NCI-H446 treated with DMSO at 0.1 percent for 48 hours (cell line): ENCODE data around the gene SIVA1.
A peak's percentile ranks its signal among the peaks of the same experiment; 100 is the strongest.
"Not testable (repeated sequence)": the region's sequence is repeated elsewhere in the genome, so short reads cannot be mapped to it uniquely, and the experiment has no call there.

Experiments
- DNase-seq: peaks from one replicate; lab custom pipeline; 2025; lab: John Stamatoyannopoulos, UW

The SIVA1 gene

GRCh38 chr14:104734991-104735779 is 17.8 kb upstream of the SIVA1 start:
- no peak for DNase-seq

DNA sequence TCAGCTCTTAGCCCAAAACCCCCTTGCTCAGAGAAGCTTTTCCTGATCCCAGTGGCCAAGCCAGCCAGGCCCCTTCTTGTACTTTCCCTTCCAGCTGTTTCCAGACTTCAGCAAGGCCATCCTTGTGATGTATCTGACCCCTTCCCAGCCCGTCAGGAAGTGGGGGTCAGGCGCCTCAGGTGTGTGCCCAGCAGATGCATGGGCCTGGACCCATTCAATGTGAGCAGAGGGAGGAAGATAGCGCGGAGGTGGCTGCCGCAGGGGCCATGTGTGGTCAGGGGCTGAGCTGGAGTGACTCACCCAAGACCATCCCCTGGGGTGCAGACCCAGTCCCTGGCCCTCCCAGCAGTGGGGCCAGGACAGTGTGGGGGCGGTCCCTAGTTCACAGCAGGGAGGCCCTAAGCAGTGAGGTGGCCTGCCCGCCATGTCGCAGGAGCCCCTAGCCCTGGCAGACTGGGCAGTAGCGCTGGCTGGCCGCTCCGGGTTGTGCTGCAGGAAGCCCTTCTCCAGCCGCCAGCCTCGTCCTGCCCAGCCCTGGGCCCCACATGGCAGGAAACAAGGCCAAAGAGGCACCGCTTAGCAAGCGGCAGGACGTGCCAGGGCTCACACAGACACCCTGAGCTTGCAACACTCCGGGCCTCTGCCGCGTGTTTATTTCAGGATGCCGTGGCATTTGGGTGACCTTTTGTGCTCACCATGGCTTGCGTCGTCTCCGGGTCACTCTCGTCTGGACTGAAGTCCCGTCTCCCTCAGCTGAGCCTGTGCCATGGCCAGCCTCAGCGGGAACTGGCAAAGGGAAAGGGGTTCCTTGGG is 16.9 kb upstream of the SIVA1 start:
- no peak for DNase-seq

GRCh38 chr14:104738375-104739019 is 14.4 kb upstream of the SIVA1 start:
- no peak for DNase-seq

DNA sequence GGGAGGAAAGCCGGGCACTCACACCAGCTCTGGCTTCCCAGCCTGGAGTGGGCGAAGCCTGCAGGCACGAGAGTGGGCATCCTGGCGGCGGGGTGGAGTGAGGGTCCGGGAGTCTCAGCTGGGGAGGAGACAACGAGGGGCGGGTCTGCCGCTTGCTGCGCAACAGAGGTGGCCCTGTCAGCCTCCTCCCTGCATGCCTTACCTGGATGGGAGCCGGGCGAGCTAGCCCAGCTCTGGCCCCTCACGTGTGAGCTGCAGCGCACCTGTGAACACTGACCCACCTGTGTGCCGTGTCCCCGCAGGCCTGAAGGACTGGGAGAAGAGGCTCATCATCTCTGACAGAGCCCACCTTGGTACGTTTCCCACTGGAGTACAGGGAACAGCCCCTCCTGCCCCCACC is 13.9 kb upstream of the SIVA1 start:
- DNase-seq, result no peak

GRCh38 chr14:104739546-104740516 is 13.1 kb upstream of the SIVA1 start:
- DNase-seq, result no peak

DNA sequence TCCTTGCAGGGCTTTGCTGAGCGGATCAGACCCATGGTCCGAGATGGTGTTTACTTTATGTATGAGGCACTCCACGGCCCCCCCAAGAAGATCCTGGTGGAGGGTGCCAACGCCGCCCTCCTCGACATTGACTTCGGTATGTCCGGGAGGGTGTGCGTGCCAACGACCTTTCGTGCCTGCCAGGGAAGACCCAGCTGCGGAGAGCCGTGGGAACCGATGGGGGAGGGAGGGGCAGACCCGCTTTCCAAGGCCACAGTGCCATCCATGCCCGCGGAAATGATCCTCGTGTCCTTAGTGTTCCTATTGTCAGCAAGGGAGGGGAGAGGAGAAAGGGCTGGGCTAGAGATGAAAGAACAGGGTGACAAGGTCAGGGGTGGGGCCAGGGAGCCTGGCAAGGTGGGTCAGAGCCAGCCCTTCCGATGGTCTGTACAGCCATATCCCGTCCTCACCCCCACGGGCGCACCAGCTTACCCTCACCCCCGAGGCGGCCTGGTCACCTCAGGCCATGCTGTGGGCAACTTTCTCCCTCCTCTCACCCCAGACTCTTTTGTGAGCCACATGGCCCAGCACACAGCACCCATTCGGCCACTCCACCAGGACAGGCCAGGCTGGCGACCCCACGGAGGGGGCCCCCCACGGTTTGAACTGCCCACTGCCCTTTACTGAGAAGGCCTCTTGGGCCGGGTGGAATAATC is 11.7 kb upstream of the SIVA1 start:
- no peak for DNase-seq

- DNase-seq, result no peak
These were observed 11.1 kb upstream of the SIVA1 start for GRCh38 chr14:104741803-104742251.

- no peak for DNase-seq
These were observed 10.1 kb upstream of the SIVA1 start for GRCh38 chr14:104742586-104743455.

- DNase-seq, result no peak
These were observed 9.2 kb upstream of the SIVA1 start for GRCh38 chr14:104743461-104744380.

DNA sequence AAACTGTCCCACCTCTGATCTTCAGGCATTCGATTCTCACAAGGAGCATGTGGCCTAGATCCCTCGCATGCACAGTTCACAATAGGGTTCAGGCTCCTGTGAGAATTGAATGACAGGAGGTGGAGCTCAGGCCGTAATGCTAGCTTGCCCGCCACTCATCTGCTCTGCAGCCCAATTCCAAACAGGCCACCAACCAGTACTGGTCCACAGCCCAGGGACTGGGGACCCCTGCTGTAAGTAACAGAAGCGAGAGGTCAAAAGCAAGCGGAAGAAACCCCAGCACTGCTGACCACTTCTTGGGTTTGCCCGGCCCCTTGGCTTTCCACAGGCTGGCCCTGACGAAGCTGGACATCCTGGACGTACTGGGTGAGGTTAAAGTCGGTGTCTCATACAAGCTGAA is 8.5 kb upstream of the SIVA1 start:
- no peak for DNase-seq

DNA sequence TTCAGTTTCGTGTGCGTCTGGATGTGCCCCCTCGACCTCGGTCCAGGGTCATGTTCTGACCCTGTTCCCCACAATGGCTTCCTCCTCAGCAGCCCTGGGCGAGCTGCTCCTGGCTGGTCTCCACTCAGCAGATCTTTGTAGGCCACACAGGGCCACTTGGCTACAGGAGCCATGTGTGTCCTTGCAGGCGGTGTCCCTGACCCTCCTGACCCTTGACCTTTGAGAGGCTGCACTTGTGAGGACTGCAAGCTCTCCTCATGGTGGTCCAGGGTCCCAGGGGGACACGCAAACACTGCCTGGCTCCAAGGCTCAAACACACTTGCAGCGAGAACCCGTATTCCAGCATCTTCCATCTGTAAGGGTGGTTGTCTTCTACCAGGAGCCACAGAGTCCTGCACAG is 7.5 kb upstream of the SIVA1 start:
- no peak for DNase-seq

GRCh38 chr14:104746071-104746545 is 6.8 kb upstream of the SIVA1 start:
- no peak for DNase-seq

DNA sequence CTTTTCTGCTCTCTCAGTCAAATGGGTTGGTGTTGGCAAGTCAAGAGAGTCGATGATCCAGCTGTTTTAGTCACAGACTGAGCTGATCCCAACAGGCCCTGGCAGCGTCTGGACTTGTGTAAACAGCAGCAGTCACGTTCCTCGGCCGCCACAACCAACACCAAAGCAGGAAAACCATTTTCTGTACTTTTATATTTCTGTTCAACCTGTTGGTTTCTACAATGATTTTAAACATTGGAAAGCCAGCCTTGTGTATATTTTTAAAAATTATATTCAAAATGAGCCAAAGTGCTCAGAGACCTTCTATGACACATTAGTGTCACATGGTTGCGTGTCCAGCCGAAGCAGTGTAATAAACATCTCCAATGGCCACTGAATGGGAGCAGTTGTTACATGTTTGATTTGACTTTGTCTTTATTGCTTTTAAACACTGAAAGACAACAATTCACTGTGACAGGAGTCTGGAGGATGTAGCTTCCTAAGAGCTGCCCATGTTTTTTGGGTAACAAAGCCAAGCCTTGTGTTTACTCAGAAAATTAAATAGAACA is 5.9 kb upstream of the SIVA1 start:
- DNase-seq, result no peak

GRCh38 chr14:104747876-104748275 is 5.1 kb upstream of the SIVA1 start:
- DNase-seq, result no peak

GRCh38 chr14:104749111-104749649 is 3.8 kb upstream of the SIVA1 start:
- peak; percentile 42 for DNase-seq

GRCh38 chr14:104750056-104750752 is 2.7 kb upstream of the SIVA1 start:
- no peak for DNase-seq

DNA sequence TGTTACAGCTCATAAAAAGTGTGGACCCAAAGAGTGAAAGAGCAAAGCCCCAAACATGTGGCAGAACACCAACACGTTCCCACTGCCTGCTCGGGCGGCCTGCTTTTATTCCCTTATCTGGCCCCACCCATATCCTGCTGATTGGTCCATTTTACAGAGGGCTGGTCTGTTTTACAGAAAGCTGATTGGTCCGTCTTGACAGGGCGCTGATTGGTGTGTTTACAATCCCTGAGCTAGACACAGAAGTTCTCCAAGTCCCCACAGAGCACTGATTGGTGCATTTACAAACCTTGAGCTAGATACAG is 2.2 kb upstream of the SIVA1 start:
- not testable (repeated sequence) for DNase-seq
